Stomach (tissue), 9 donors: ENCODE data around the gene MYOG. TPM values are rescaled to one million over a fixed set of nuclear protein-coding genes. Genes with fewer than 3 reads are reported as not detected.

Experiments
- DNase-seq, 2 donors: peaks; one replicate each; pipeline versions ENCODE4 v3.0.0 to v3.0.0-alpha.2; 2013 to 2019
- H3K27ac ChIP-seq, 5 donors: fragments of 200-600 bp in 4 of 5; sonication (generic) in 4 of 5; one replicate each; pipeline ENCODE4 v1.5.1; 2013 to 2019; ENCODE audit warnings: mild to moderate bottlenecking in 1 of 5, moderate library complexity in 1 of 5
- H3K27me3 ChIP-seq, 3 donors: fragments of 200-600 bp; sonication (generic); one replicate each; pipeline ENCODE4 v1.5.1; 2017 to 2019; ENCODE audit warnings: mixed run types in 1 of 3
- H3K36me3 ChIP-seq, 4 donors: fragments of 200-600 bp; sonication (generic); 1 replicate in 3 of 4; 2 replicates in 1 of 4; pipeline ENCODE4 v1.5.1; 2016 to 2019
- H3K4me1 ChIP-seq, 4 donors: fragments of 200-600 bp; sonication (generic); one replicate each; pipeline ENCODE4 v1.5.1; 2016 to 2019
- H3K4me3 ChIP-seq, 4 donors: fragments of 200-600 bp; sonication (generic) in 3 of 4; one replicate each; pipeline ENCODE4 v1.5.1; 2016 to 2019; ENCODE audit warnings: mild to moderate bottlenecking in 1 of 4
- H3K9me3 ChIP-seq, 4 donors: fragments of 200-600 bp; sonication (generic); one replicate each; pipeline ENCODE4 v1.5.1; 2016 to 2019
- CTCF ChIP-seq, 7 experiments: fragments of 450-650 bp in 4 of 7; fragments of 200-600 bp in 3 of 7; sonication (generic) in 3 of 7; IDR thresholded peaks; one replicate each; pipeline ENCODE4 v1.5.1; 2016 to 2019; ENCODE audit warnings: antibody characterized with exemption in 7 of 7, control low read depth in 2 of 7, mild to moderate bottlenecking in 1 of 7
- EP300 ChIP-seq: sonication (generic); formaldehyde crosslinking; IDR thresholded peaks from one replicate; pipeline ENCODE4 v1.6.1; 2017; ENCODE audit warnings: antibody characterized with exemption
- POLR2A ChIP-seq, 4 donors: fragments of 450-650 bp; IDR thresholded peaks; one replicate each; pipeline ENCODE4 v1.6.1; 2016; ENCODE audit warnings: antibody characterized with exemption in 4 of 4, control low read depth in 2 of 4, mild to moderate bottlenecking in 1 of 4, moderate library complexity in 1 of 4
- POLR2AphosphoS5 ChIP-seq, 3 donors: sonication (generic); formaldehyde crosslinking; IDR thresholded peaks; one replicate each; pipeline ENCODE4 v1.6.1; 2016; ENCODE audit warnings: antibody characterized with exemption in 3 of 3
- WGBS, 5 donors: extraction: QIAGEN DNeasy Blood & Tissue Kit in 3 of 5; methylation state at CpG; one replicate each; pipeline versions ENCODE4 v1.1.5 to v1.1.7; 2013 to 2018; 5-methylcytosine and 5-hydroxymethylcytosine counted together
- intact Hi-C: fragments of 100-400 bp; cut with DNase I; formaldehyde crosslinking; loops from one replicate; pipeline ENCODE4 v1.15.1; 2023; ENCODE audit warnings: low total_unique reads
- polyA plus RNA-seq, 3 donors: library from polyadenylated mRNA; stranded (reverse); fragments of 200-250 nt; gene quantifications; one replicate each; pipeline ENCODE4 v1.2.3, GENCODE V29; 2013
- total RNA-seq, 5 donors: library from RNA; depleted of rRNA; stranded (reverse); fragments of >200 nt; gene quantifications; one replicate each; pipeline versions ENCODE4 v1.1.0 to v1.2.3, GENCODE V29; 2014 to 2016
- donor health status: healthy with polysubstance abuse.
- donor health status: Bipolar disorder and iron deficiency.
- donor health status: healthy.

MYOG gene
- total and polyA plus RNA-seq, 8 donors: not detected

- TF ChIP-seq CTCF (IDR thresholded peaks at IDR 0.05) (no peak), POLR2A (IDR thresholded peaks at IDR 0.05) (no peak), EP300 (no peak), POLR2AphosphoS5 (IDR thresholded peaks at IDR 0.05) (no peak)
- no peak overlapping the region for H3K27ac ChIP-seq
- H3K4me3 ChIP-seq: no peak overlapping the region
- no peaks in the 10 kb centered on the region for H3K36me3 ChIP-seq
- peaks cover 0 to 34% (median 0%) of the 10 kb centered on the region in 3 donors for H3K27me3 ChIP-seq
- intact Hi-C loops: no loop called here
- H3K4me1 ChIP-seq: no peaks in the 10 kb centered on the region
- 56 to 71% (median 61%) methylated on average over 11 of the region's 11 CpGs for WGBS, 5 donors
- peak in 1 of 2 donors; percentile 3 for DNase-seq
- H3K9me3 ChIP-seq: no peaks in the 10 kb centered on the region
These were observed 3.0 kb downstream of the MYOG start for GRCh38 chr1:203082571-203083462.

DNA sequence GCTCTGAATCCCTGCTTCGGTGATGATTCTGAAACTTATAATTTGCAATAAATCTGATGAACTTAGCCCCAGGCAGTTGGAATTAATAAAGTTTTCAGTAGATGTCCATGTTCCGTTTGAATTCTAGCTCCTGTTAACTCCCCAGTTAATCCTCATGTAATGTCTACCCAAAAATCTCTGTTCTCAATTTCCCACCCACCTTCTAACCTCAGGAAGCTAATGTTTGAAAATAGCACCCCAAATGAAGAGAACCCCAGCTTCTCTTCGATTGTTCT lies 3.6 kb downstream of the MYOG start:
- no peak for DNase-seq
- intact Hi-C loops: no loop called here
- Histone ChIP-seq H3K27ac (no peak overlapping the region), H3K9me3 (no peaks in the 10 kb centered on the region), H3K27me3 (peaks cover 0 to 41% (median 3%) of the 10 kb centered on the region in 3 donors), H3K4me3 (no peak overlapping the region), H3K36me3 (no peaks in the 10 kb centered on the region), H3K4me1 (no peaks in the 10 kb centered on the region)
- TF ChIP-seq EP300 (no peak), CTCF (IDR thresholded peaks at IDR 0.05) (no peak), POLR2A (IDR thresholded peaks at IDR 0.05) (no peak), POLR2AphosphoS5 (IDR thresholded peaks at IDR 0.05) (no peak)
- WGBS, 5 donors: 63 to 71% (median 67%) methylated on average over 3 of the region's 3 CpGs

- no peaks in the 10 kb centered on the region for H3K36me3 ChIP-seq
- no peaks in the 10 kb centered on the region for H3K9me3 ChIP-seq
- no peak overlapping the region for H3K4me3 ChIP-seq
- H3K4me1 ChIP-seq: no peaks in the 10 kb centered on the region
- peak in 1 of 2 donors; percentile 8 for DNase-seq
- H3K27ac ChIP-seq: no peak overlapping the region
- TF ChIP-seq POLR2AphosphoS5 (IDR thresholded peaks at IDR 0.05): no peak
- TF ChIP-seq EP300: no peak
- TF ChIP-seq CTCF (IDR thresholded peaks at IDR 0.05): no peak
- TF ChIP-seq POLR2A (IDR thresholded peaks at IDR 0.05): no peak
- WGBS, 5 donors: 48 to 53% (median 52%) methylated on average over 9 of the region's 9 CpGs
- H3K27me3 ChIP-seq: peaks cover 0 to 46% (median 8%) of the 10 kb centered on the region in 3 donors
- intact Hi-C loops: no loop called here
These were observed 4.2 kb downstream of the MYOG start for GRCh38 chr1:203081465-203082230.

DNA sequence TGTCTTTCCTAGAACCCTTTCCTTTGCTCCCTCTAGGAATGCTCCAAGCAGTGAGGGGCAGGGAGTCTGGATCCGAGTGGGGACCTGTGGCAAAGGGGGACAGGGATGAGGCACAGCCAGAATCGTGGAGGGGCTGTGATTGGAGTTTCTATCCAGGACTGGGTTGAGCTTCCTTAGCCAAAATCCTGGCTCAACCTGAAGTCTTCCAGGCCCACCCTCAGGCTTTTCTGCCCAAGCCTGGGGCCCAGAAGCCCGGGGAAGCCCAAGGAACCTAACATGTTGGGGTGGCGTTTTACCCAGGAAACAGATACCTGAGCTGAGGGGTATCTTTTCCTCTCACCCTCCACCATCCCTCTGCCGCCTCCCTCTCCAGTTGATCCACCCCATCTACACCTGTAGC lies 5.4 kb downstream of the MYOG start:
- TF ChIP-seq POLR2AphosphoS5 (IDR thresholded peaks at IDR 0.05): no peak
- TF ChIP-seq EP300: no peak
- no peak for TF ChIP-seq CTCF (IDR thresholded peaks at IDR 0.05)
- no peak for TF ChIP-seq POLR2A (IDR thresholded peaks at IDR 0.05)
- Histone ChIP-seq H3K36me3 (no peaks in the 10 kb centered on the region), H3K9me3 (no peaks in the 10 kb centered on the region), H3K27ac (no peak overlapping the region), H3K4me3 (no peak overlapping the region), H3K4me1 (peaks cover 2 to 7% (median 7%) of the 10 kb centered on the region in 4 donors), H3K27me3 (peaks cover 0 to 48% (median 20%) of the 10 kb centered on the region in 3 donors)
- 73 to 93% (median 91%) methylated on average over 4 to 5 of the region's 5 CpGs for WGBS, 5 donors
- intact Hi-C loops: no loop called here
- DNase-seq: no peak
